SHP77 (cell line): ENCODE measurements around the gene PPP2R5C.
"Not testable (repeated sequence)": the region's sequence is repeated elsewhere in the genome, so short reads cannot be mapped to it uniquely, and the experiment has no call there.

Experiments
- DNase-seq, 2 experiments: peaks; one replicate each; lab custom pipeline; 2025; lab: John Stamatoyannopoulos, UW

The PPP2R5C gene

GRCh38 chr14:101781240-101782061, 19.9 kb downstream of the PPP2R5C start:
- DNase-seq: no peak

DNA sequence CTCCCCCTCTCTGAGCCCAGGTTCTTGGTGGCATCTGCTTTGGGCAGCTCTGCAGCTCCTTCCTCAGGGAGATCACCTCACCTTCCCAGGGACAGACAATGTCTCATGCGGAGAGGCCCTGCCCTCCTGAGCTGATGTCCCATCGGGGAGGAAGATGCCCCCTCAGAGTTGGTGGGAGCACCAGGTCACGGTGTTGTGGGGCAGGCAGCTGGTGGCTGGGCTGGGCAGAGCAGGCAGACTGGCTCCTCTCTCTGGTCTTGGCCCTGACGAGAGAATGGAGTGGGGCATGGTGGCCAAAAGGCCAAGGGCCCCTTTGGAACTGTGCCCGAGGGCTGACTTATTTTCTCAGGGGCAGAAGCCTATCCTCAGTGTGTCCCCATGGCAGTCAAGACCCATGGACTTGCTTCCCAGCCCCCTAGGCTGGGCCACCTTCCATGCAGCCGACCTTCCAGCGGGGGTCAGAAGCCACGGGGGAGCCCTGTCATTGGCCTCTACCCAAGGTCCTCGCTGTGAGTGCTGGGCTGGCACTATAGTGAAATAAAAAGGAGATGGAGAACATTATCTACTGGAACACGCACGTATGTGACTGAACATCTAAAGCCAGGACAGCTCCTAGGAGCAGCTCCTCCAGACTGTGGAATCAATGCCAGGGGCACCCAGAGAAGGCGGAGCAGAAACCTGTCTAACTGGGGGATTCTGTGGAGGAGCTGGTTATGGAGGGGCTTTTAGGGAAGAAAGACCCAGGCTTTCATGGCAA, 21.9 kb downstream of the PPP2R5C start:
- DNase-seq: no peak

DNA sequence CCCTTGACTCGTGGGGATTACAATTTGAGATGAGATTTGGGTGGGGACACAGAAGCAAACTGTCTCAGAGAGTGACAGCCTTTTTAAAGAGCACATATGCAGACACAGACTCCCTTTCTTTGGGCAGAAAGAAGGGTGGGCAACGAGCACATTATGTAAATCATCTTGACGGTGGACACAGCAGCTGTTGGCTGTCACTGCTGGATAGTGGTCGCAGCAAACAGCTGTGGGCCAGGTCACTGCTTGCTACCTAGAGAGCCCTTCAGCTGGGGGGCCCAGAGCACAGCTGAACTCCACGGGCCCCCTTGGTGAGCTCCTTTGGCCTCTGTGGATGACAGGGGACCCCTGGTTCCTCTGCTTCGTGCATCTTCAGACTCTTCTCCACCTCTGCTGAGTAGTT, 23.1 kb downstream of the PPP2R5C start:
- DNase-seq: no peak

DNA sequence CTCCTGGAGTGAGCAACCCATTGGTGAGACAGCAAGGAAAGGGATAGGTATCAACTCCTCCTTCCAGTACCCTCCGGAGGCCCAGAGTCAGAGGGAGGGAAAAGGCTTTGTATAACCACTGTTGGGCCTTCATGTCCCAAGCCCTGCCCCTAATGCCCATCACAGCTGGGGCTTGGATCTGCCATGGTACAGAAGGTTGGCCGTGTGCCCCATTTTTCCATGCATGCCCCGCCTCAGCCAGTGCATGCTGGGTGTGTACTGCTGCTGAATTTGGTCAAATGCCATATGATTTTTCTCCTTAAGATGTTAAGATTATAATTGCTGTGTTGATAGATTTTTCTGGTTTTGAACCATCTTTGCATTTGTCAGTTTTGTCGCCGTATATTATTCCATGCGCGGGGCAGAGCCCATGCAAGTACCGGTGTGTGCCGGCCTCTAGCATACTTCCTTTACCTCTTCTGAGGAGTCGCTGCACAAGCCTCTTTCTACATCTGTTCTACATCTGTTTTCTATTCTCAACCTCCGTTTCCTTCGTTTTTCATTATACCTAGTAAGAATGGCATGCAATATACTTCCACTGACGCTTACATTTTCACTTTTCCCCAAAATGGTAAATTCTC, 26.6 kb downstream of the PPP2R5C start:
- no peak for DNase-seq

DNA sequence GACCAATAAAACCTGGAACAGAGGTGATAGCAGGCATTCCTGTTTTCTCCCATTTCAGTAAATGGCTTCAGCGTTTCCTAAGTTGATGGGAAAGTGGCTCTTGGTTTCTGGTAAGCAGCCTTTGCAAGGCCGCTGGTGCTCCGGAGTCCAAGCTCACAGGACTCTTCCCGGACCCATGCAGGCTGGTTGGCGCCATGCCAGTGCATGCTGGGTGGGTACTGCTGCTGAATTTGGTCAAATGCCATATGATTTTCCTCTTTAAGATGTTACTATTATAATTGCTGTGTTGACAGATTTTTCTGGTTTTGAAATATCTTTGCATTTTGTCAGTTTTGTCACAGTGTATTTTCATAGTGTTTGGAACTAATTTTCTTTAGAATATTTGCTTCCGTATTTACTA, 27.7 kb downstream of the PPP2R5C start:
- DNase-seq: no peak

- no peak for DNase-seq
These were observed 28.7 kb downstream of the PPP2R5C start for GRCh38 chr14:101790232-101790631.

- DNase-seq: no peak
These were observed 30.5 kb downstream of the PPP2R5C start for GRCh38 chr14:101791919-101792572.

GRCh38 chr14:101796016-101796415, 34.5 kb downstream of the PPP2R5C start:
- DNase-seq: no peak

- no peak for DNase-seq
These were observed 35.0 kb downstream of the PPP2R5C start for GRCh38 chr14:101796479-101796878.

DNA sequence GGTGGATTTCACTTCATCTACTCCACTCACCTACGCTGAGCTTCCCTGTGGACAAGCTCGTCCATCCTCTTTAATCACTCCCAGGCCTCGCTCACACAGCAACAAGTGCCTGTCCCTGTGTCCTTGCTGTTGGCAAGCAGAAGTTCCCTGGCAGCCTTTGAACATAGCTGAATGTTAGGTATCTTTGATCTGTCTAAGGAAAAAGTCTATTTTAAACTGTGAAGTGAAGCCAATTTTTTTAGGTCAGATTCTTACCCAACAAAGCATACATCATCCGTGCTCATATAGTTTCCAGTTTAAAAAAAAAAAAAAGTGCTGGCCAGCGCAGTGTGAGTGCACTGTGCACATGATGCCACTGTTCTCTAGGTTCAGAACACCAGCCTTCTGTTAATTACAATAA, 36.3 kb downstream of the PPP2R5C start:
- no peak for DNase-seq

DNA sequence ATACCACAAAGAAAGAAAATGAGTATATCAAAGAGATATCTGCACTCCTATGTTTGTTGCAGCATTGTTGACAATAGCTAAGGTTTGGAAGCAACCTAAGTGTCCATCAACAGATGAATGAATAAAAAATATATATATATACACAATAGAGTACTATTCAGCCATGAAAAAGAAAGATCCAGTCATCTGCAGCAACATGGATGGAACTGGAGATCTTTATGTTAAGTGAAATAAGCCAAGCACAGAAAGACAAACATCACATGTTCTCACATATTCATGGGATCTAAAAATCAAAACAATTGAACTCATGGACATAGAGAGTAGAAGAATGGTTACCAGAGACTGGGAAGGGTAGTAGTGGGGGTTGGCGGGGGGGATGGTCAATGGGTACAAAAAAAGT, 42.9 kb downstream of the PPP2R5C start:
- not testable (repeated sequence) for DNase-seq

GRCh38 chr14:101806252-101806651, 44.7 kb downstream of the PPP2R5C start:
- DNase-seq: not testable (repeated sequence)

- peak; percentile 36 to 53 for DNase-seq
These were observed 46.6 kb downstream of the PPP2R5C start for GRCh38 chr14:101808020-101808641.

GRCh38 chr14:101808894-101809670, 47.6 kb downstream of the PPP2R5C start:
- DNase-seq: no peak

DNA sequence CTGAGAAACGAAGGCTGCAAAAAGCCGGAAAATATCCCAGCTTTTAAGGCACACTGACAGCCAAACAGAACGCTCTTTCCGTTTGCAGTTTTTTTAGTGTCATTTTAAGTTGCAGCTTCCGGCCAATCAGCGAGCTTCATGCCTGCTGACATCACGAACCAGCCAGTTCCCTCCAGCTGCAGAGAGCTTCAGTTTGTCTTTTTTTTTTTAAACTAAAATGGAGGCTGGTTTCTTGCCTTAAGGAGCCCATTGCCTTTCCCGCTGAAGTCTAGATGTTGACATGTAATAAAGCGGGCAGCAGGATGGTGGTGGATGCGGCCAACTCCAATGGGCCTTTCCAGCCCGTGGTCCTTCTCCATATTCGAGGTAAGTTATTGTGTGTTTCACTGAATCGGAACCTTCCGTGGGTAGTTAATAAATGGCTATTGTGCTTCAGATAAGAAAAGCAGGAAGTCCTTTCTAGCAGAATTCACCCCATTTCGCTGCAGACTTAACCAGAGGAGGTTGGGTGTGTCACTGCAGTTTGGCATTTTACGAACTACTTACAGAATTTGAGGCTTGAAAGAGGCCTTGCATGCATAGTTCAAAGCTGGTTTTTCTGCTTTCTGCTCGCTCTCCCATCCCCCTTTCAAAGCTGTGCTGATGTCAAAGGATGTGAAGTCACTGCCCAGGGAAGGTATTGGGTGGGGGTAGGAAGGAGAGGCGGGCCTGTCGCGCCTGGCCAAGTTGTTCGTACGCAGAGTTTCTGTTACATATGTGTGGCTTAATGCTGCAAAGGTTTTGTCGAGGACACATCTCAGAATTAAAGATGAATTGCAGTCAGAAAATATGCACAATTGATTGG, 48.4 kb downstream of the PPP2R5C start:
- DNase-seq: peak; percentile 91 to 94

- no peak for DNase-seq
These were observed 49.5 kb downstream of the PPP2R5C start for GRCh38 chr14:101810897-101811621.

DNA sequence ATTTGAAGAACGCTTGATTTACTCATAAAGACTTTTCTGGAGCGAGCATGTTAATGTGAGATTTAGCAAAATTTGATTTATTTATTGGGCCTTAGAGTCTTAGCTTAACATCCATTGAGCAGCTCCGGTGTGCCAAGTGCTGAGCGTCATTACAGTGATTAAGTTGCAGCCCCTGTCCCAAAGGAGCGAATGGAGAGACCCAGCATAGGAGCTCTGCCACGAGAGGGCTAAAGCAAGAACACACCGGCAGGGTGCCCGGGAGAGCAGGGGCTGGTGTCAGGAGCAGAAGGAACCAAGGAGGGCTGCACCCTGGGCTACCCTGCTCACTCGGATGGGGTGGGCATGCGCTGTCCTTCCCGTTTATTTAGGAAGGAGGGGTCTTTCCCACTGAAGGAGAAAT, 50.6 kb downstream of the PPP2R5C start:
- DNase-seq: no peak

GRCh38 chr14:101813171-101813759, 51.8 kb downstream of the PPP2R5C start:
- DNase-seq: no peak

DNA sequence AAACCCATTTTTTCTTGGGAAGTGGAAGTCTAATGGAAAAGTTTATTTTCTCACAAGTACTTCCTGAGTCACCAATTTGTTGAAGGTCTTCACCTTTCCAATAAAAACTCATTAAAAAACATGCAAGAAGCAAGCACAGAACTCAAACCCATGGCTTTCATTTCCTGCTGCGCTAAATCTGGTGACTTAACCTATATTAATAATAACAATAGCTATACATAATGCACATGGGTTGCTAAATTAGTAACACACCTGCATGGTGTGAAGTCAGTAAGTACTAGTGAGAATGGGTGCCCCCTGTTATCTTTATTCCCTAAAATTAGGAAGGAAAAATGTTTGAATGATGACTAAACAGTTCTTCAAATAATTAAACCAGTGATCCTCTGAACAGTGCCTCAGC, 52.3 kb downstream of the PPP2R5C start:
- no peak for DNase-seq
